ENCODE measurements around the gene QRICH2.
A peak's percentile ranks its signal among the peaks of the same experiment; 100 is the strongest.

The QRICH2 gene

GRCh38 chr17:76275382-76276068 is 32.6 kb downstream of the QRICH2 start:
- 86% methylated on average over 18 of the region's 22 CpGs for WGBS (ENCODE audit: insufficient coverage)
- Histone ChIP-seq H3K36me3 (ENCODE audit: control insufficient read depth in 4 of 4, insufficient read depth in 4 of 4, low read length in 3 of 4) (peaks cover 0 to 10% (median 4%) of the 10 kb centered on the region in 4 experiments), H3K4me3 (ENCODE audit: control insufficient read depth in 1 of 7, extremely low read depth in 1 of 7, insufficient read depth in 4 of 7, low read depth in 2 of 7, low read length in 6 of 7) (no peak overlapping the region), H3K27me3 (replicated peaks in 2 of 5; ENCODE audit: control insufficient read depth in 4 of 5, insufficient read depth in 5 of 5, low read length in 4 of 5) (no peaks in the 10 kb centered on the region), H3K27ac (ENCODE audit: insufficient read depth in 1 of 2, low read depth in 1 of 2, low read length in 2 of 2, poor library complexity in 1 of 2, severe bottlenecking in 2 of 2) (no peak overlapping the region), H3K9me3 (ENCODE audit: control extremely low read depth in 1 of 5, control insufficient read depth in 4 of 5, insufficient read depth in 2 of 5, low read depth in 1 of 5, low read length in 4 of 5) (no peaks in the 10 kb centered on the region), H3K4me1 (ENCODE audit: control extremely low read depth in 1 of 4, control insufficient read depth in 4 of 4, insufficient read depth in 4 of 4, low read length in 3 of 4) (peaks cover 0 to 59% (median 40%) of the 10 kb centered on the region in 4 experiments)
- CTCF ChIA-PET, result interaction anchor here (1.1 to 2.4 kb wide), 5 partner anchors 11 to 261 kb away, joined by 3 to 6 read pairs (median 5); no protein-coding TSS in a partner anchor
- DNase-seq, result no peak
- POLR2A ChIA-PET, result no interaction called here

DNA sequence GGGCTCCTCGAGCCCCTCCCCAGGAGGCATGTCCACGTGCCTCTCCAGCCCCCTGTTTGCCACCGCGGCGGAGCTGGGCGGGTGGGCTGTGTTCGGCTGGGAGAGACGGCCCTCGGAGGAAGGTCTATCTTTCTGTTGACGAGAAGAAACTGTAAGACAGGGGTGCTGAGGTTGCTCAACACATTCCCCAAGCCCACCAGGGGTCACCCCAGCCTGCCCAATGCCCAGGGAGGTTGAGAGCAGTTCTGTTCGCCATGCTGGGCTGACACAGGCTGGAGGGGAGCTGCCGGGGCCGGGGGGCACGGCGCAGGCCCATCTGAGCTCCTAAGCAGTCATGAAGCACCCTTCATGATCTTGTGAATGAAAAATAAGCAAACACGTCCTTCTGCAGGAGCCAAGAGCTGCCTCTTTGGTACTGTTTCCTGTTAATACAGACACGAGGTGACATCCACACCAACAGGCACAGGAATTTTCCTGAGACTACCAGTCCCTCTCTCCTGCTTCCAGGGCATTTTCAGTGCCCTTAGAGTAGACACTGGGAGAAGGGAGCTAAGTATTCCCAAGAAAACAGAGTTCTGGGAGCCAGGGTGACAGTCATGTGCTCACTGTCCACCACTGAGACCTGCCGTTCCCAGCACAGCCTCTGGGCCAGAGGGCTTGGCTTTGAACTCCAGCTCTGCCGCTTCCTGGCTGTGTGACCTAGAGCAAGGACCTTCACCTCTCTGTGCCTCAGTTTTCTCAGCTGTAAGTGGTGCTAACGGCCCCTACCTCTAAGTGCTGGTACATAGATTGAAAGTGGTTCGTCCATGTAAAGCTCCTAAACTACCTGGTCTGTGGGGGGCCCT is 33.7 kb downstream of the QRICH2 start:
- H3K9me3 ChIP-seq (ENCODE audit: control extremely low read depth in 1 of 5, control insufficient read depth in 4 of 5, insufficient read depth in 2 of 5, low read depth in 1 of 5, low read length in 4 of 5), result no peaks in the 10 kb centered on the region
- H3K4me1 ChIP-seq (ENCODE audit: control extremely low read depth in 1 of 4, control insufficient read depth in 4 of 4, insufficient read depth in 4 of 4, low read length in 3 of 4), result peaks cover 0 to 67% (median 42%) of the 10 kb centered on the region in 4 experiments
- no peaks in the 10 kb centered on the region for H3K27me3 ChIP-seq (replicated peaks in 2 of 5; ENCODE audit: control insufficient read depth in 4 of 5, insufficient read depth in 5 of 5, low read length in 4 of 5)
- H3K4me3 ChIP-seq (ENCODE audit: control insufficient read depth in 1 of 7, extremely low read depth in 1 of 7, insufficient read depth in 4 of 7, low read depth in 2 of 7, low read length in 6 of 7), result peak overlapping the region in 2 of 7 experiments; percentile 48 to 63
- ChIA-PET POLR2A (interaction anchor here (1.3 kb wide), 1 partner anchor 9 kb away, joined by 4 read pairs; the partner anchor contains the start of gene UBALD2), CTCF (interaction anchor here (0.7 to 7.4 kb wide), 10 partner anchors 15 to 170 kb away, joined by 3 to 35 read pairs (median 4); partner anchors contain the start of gene FOXJ1)
- H3K27ac ChIP-seq (ENCODE audit: insufficient read depth in 1 of 2, low read depth in 1 of 2, low read length in 2 of 2, poor library complexity in 1 of 2, severe bottlenecking in 2 of 2), result no peak overlapping the region
- WGBS (ENCODE audit: insufficient coverage), result 76% methylated on average over 12 of the region's 21 CpGs
- DNase-seq, result no peak
- H3K36me3 ChIP-seq (ENCODE audit: control insufficient read depth in 4 of 4, insufficient read depth in 4 of 4, low read length in 3 of 4), result peaks cover 0 to 18% (median 8%) of the 10 kb centered on the region in 4 experiments

DNA sequence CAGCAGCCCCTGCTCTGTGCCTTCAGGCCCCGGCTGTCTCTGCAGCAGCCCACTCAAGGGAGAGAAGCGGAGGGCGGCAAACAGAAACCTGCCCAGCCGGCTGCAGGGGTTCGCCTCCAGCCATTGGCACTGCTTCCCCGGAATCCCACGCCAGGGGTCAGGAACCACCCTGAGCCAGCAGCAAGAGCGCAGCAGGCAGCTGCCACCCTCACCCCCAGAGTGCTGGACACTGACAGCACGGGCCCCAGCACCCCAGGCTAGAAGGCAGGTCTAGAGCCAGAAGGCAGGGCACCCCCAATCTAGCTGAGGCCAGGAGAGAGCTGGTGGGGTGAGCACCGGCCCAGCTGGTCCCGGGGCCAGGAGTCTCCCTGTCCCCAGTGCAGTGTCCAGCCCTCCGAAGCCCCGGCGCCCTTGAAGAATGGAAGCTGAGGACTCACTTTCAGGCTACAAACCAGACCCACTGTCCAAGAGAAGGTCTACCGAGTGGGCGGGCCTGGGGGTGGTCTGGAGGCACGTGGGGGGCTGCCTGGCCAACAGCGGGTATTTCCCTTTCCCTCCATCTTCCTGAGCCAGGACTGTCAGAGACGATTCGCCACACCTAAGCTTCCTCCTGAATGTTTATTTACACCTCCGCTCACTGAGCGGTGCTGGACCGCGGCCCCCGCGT is 34.5 kb downstream of the QRICH2 start:
- peaks cover 0 to 75% (median 50%) of the 10 kb centered on the region in 4 experiments for H3K4me1 ChIP-seq (ENCODE audit: control extremely low read depth in 1 of 4, control insufficient read depth in 4 of 4, insufficient read depth in 4 of 4, low read length in 3 of 4)
- POLR2A ChIA-PET, result interaction anchor here (1.3 kb wide), 1 partner anchor 9 kb away, joined by 4 read pairs; the partner anchor contains the start of gene UBALD2
- H3K4me3 ChIP-seq (ENCODE audit: control insufficient read depth in 1 of 7, extremely low read depth in 1 of 7, insufficient read depth in 4 of 7, low read depth in 2 of 7, low read length in 6 of 7), result peak overlapping the region in 2 of 7 experiments; percentile 48 to 63
- peak in 1 of 3 donors; percentile 32 for DNase-seq
- no peak overlapping the region for H3K27ac ChIP-seq (ENCODE audit: insufficient read depth in 1 of 2, low read depth in 1 of 2, low read length in 2 of 2, poor library complexity in 1 of 2, severe bottlenecking in 2 of 2)
- H3K27me3 ChIP-seq (replicated peaks in 2 of 5; ENCODE audit: control insufficient read depth in 4 of 5, insufficient read depth in 5 of 5, low read length in 4 of 5), result no peaks in the 10 kb centered on the region
- 73% methylated on average over 25 of the region's 26 CpGs for WGBS (ENCODE audit: insufficient coverage)
- CTCF ChIA-PET, result interaction anchor here (1.1 to 7.4 kb wide), 6 partner anchors 21 to 169 kb away, joined by 3 to 35 read pairs (median 4); partner anchors contain the start of gene FOXJ1
- peaks cover 0 to 24% (median 10%) of the 10 kb centered on the region in 4 experiments for H3K36me3 ChIP-seq (ENCODE audit: control insufficient read depth in 4 of 4, insufficient read depth in 4 of 4, low read length in 3 of 4)
- no peaks in the 10 kb centered on the region for H3K9me3 ChIP-seq (ENCODE audit: control extremely low read depth in 1 of 5, control insufficient read depth in 4 of 5, insufficient read depth in 2 of 5, low read depth in 1 of 5, low read length in 4 of 5)

DNA sequence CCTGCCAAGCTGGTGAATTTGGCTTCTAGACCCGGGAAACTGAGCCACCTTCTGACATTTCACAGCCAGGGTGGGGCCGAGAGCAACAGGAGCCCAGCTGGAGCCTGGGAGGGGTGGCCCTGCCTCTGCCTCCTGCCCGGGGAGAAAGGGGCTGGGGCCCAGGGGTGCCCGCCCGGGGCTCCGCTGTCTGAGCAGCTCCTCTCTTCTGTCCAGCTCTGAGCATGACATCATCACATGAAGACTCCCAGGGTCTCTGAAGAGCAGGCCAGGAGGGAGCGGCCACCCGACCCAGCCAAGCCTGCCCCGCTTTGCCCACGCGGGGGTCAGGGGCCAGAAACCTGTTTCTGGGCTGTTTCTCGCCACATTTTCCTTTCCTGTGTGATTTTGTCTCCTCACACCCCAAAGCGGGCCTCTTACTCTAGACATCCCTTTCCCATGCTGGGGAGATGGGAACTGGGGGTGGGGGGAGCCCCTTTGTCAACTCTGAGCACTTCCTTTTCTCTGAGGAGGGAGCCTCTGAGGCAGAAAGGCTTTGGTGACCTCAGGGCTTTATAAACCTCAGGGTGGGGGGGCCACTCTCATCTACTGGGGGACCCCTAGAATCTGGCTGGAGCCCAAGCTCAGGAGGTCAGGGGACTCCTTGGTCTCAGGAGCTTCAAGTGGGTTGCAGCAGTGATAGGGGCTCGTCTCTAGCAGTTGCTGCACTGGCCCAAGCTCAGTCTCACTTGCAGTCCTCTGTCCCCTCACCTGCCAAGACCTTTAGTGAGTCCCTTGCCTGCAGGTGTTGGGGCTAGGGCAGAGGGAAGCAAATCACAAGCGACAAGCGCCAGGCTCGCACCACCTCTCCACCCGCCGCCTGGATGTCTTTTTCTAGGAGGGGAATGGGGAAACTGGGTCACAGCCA is 35.3 kb downstream of the QRICH2 start:
- peak in 2 of 3 donors; percentile 36 to 37 for DNase-seq
- Histone ChIP-seq H3K36me3 (ENCODE audit: control insufficient read depth in 4 of 4, insufficient read depth in 4 of 4, low read length in 3 of 4) (peaks cover 0 to 26% (median 10%) of the 10 kb centered on the region in 4 experiments), H3K9me3 (ENCODE audit: control extremely low read depth in 1 of 5, control insufficient read depth in 4 of 5, insufficient read depth in 2 of 5, low read depth in 1 of 5, low read length in 4 of 5) (no peaks in the 10 kb centered on the region), H3K4me1 (ENCODE audit: control extremely low read depth in 1 of 4, control insufficient read depth in 4 of 4, insufficient read depth in 4 of 4, low read length in 3 of 4) (peaks cover 3 to 83% (median 58%) of the 10 kb centered on the region in 4 experiments), H3K27ac (ENCODE audit: insufficient read depth in 1 of 2, low read depth in 1 of 2, low read length in 2 of 2, poor library complexity in 1 of 2, severe bottlenecking in 2 of 2) (peak overlapping the region; percentile 33 to 68), H3K4me3 (ENCODE audit: control insufficient read depth in 1 of 7, extremely low read depth in 1 of 7, insufficient read depth in 4 of 7, low read depth in 2 of 7, low read length in 6 of 7) (peak overlapping the region in 6 of 7 experiments; percentile 10 to 77 (median 58)), H3K27me3 (replicated peaks in 2 of 5; ENCODE audit: control insufficient read depth in 4 of 5, insufficient read depth in 5 of 5, low read length in 4 of 5) (no peaks in the 10 kb centered on the region)
- 60% methylated on average over 10 of the region's 19 CpGs for WGBS (ENCODE audit: insufficient coverage)
- POLR2A ChIA-PET, result interaction anchor here (0.8 to 1.5 kb wide), 3 partner anchors 20 to 311 kb away, joined by 3 read pairs; no protein-coding TSS in a partner anchor
- CTCF ChIA-PET, result interaction anchor here (0.6 to 7.4 kb wide), 9 partner anchors 17 to 152 kb away, joined by 3 to 35 read pairs (median 4); partner anchors contain the start of gene FOXJ1

GRCh38 chr17:76271669-76272540 is 36.2 kb downstream of the QRICH2 start:
- Histone ChIP-seq H3K27ac (ENCODE audit: insufficient read depth in 1 of 2, low read depth in 1 of 2, low read length in 2 of 2, poor library complexity in 1 of 2, severe bottlenecking in 2 of 2) (peak overlapping the region; percentile 40 to 68), H3K9me3 (ENCODE audit: control extremely low read depth in 1 of 5, control insufficient read depth in 4 of 5, insufficient read depth in 2 of 5, low read depth in 1 of 5, low read length in 4 of 5) (no peaks in the 10 kb centered on the region), H3K4me1 (ENCODE audit: control extremely low read depth in 1 of 4, control insufficient read depth in 4 of 4, insufficient read depth in 4 of 4, low read length in 3 of 4) (peaks cover 7 to 89% (median 67%) of the 10 kb centered on the region in 4 experiments), H3K27me3 (replicated peaks in 2 of 5; ENCODE audit: control insufficient read depth in 4 of 5, insufficient read depth in 5 of 5, low read length in 4 of 5) (no peaks in the 10 kb centered on the region), H3K36me3 (ENCODE audit: control insufficient read depth in 4 of 4, insufficient read depth in 4 of 4, low read length in 3 of 4) (peaks cover 0 to 29% (median 10%) of the 10 kb centered on the region in 4 experiments), H3K4me3 (ENCODE audit: control insufficient read depth in 1 of 7, extremely low read depth in 1 of 7, insufficient read depth in 4 of 7, low read depth in 2 of 7, low read length in 6 of 7) (peak overlapping the region in 6 of 7 experiments; percentile 18 to 77 (median 58))
- ChIA-PET CTCF (interaction anchor here (0.6 to 7.4 kb wide), 8 partner anchors 8 to 152 kb away, joined by 3 to 35 read pairs (median 4); no protein-coding TSS in a partner anchor), POLR2A (interaction anchor here (0.7 to 1.5 kb wide), 5 partner anchors 19 to 310 kb away, joined by 3 read pairs; no protein-coding TSS in a partner anchor)
- peak; percentile 62 to 87 (median 84) for DNase-seq
- WGBS (ENCODE audit: insufficient coverage), result 6% methylated on average over 19 of the region's 38 CpGs
